ENCODE measurements around the gene S100P. TPM values are rescaled to one million over a fixed set of nuclear protein-coding genes. Genes with fewer than 3 reads are reported as not detected.

Gene S100P
- total RNA-seq, 4 donors from 2014 or later = 1.2 TPM; not detected in 3

DNA sequence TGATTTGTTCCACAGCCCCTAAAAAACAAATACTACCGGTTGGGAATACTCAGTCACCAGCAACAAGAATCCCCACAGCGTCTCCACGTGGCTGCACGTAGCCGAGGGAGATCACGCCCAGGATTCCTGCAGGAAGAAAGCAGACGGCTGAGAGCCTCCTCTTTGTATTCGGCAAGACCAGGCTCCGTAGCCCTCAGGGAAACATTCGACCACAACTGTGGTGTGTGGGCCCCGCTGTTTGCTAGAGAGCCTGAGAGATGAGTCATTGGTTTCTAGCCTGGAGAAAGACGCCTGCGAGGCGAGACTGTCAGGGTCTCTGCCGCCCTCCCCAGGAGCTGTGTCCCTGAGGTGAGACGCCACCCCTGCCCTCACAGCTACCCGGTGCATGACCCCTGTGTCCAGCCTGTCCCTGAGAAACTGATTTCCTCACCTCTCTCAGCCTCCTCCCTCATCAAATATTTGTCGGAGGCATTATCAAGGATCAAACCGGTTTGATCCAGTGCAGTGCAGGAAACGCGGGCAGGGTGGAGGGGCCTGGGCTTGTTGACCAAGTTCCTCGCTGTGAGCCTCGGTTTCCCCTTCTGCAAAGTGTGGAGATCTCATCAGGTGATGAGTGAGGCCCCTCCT, 4.7 kb upstream of the S100P start:
- no peak overlapping the region for H3K4me3 ChIP-seq
- no peaks in the 10 kb centered on the region for H3K27me3 ChIP-seq
- H3K36me3 ChIP-seq = no peaks in the 10 kb centered on the region
- no peak for DNase-seq
- in situ Hi-C loops (cut with MboI; ENCODE audit: low sequenced_read_pairs in 4 of 4) = no loop called here
- intact Hi-C loops (cut with DNase I; ENCODE audit: low total_unique reads) = no loop called here
- no peak overlapping the region for H3K27ac ChIP-seq
- H3K9me3 ChIP-seq = no peaks in the 10 kb centered on the region
- ATAC-seq = no peak
- TF ChIP-seq, protein P1, sequence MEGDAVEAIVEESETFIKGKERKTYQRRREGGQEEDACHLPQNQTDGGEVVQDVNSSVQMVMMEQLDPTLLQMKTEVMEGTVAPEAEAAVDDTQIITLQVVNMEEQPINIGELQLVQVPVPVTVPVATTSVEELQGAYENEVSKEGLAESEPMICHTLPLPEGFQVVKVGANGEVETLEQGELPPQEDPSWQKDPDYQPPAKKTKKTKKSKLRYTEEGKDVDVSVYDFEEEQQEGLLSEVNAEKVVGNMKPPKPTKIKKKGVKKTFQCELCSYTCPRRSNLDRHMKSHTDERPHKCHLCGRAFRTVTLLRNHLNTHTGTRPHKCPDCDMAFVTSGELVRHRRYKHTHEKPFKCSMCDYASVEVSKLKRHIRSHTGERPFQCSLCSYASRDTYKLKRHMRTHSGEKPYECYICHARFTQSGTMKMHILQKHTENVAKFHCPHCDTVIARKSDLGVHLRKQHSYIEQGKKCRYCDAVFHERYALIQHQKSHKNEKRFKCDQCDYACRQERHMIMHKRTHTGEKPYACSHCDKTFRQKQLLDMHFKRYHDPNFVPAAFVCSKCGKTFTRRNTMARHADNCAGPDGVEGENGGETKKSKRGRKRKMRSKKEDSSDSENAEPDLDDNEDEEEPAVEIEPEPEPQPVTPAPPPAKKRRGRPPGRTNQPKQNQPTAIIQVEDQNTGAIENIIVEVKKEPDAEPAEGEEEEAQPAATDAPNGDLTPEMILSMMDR (IDR thresholded peaks at IDR 0.05 in 4 of 5, conservative IDR thresholded peaks at IDR 0.05 in 1 of 5) = no peak
- no peak for TF ChIP-seq POLR2A (IDR thresholded peaks at IDR 0.05)
- H3K4me1 ChIP-seq = no peaks in the 10 kb centered on the region

DNA sequence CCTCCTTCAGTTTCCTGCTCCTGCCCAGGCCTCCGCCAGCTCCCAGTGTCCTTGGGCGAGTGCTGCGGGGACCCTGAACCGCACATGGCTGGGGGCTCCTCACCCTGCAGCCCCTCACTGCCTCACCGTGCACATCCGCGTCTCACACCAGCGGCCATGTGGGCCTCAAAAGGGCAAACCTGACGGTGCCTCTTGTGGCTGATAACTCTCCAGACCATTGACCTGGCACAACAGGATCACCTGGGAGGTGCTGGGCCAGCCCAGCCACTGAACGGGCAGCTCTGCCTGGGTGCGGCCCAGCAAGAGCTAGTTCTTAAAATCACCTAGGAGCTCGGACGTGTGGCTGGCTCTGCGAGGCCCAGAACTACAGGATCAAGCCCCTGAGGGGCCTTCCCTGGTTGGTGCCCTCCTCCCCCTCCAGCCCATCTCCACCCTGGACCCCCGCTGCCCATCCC, 4.1 kb upstream of the S100P start:
- Histone ChIP-seq H3K27ac (no peak overlapping the region), H3K27me3 (no peaks in the 10 kb centered on the region), H3K9me3 (no peaks in the 10 kb centered on the region), H3K36me3 (no peaks in the 10 kb centered on the region), H3K4me3 (no peak overlapping the region), H3K4me1 (no peaks in the 10 kb centered on the region)
- in situ Hi-C loops (cut with MboI; ENCODE audit: low sequenced_read_pairs in 4 of 4) (no loop called here), intact Hi-C loops (cut with DNase I; ENCODE audit: low total_unique reads) (no loop called here)
- ATAC-seq (no peak), DNase-seq (no peak)
- TF ChIP-seq POLR2A (IDR thresholded peaks at IDR 0.05) = no peak
- TF ChIP-seq, protein P1 (IDR thresholded peaks at IDR 0.05 in 4 of 5, conservative IDR thresholded peaks at IDR 0.05 in 1 of 5) = no peak

DNA sequence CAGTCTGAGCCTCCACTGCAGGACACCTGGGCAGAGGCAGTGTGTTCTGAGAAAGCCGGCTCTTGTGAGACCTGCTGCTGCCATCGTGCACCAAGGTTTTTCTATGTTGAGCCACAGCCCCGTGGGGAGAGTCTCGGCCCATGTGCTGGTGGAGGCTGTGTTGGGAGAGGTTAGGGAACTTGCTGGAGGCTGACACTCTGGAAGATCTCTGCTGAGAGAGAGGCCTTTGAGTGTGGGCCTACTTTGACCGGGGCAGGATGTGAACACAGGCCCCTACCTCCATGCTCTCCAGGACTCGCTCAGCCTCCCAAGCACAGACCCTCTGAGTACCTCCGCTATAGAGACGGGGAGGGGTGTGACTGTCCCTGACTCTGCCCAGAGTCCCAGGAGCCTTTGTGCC, 1.3 kb upstream of the S100P start:
- no peaks in the 10 kb centered on the region for H3K27me3 ChIP-seq
- H3K4me1 ChIP-seq = peaks cover 0 to 7% of the 10 kb centered on the region in 2 donors
- no peak for DNase-seq
- TF ChIP-seq POLR2A (IDR thresholded peaks at IDR 0.05) = no peak
- TF ChIP-seq, protein P1 (IDR thresholded peaks at IDR 0.05 in 4 of 5, conservative IDR thresholded peaks at IDR 0.05 in 1 of 5) = no peak
- H3K9me3 ChIP-seq = no peaks in the 10 kb centered on the region
- no peak overlapping the region for H3K27ac ChIP-seq
- no peak overlapping the region for H3K4me3 ChIP-seq
- intact Hi-C loops (cut with DNase I; ENCODE audit: low total_unique reads) (no loop called here), in situ Hi-C loops (cut with MboI; ENCODE audit: low sequenced_read_pairs in 4 of 4) (no loop called here)
- no peaks in the 10 kb centered on the region for H3K36me3 ChIP-seq
- ATAC-seq = no peak

DNA sequence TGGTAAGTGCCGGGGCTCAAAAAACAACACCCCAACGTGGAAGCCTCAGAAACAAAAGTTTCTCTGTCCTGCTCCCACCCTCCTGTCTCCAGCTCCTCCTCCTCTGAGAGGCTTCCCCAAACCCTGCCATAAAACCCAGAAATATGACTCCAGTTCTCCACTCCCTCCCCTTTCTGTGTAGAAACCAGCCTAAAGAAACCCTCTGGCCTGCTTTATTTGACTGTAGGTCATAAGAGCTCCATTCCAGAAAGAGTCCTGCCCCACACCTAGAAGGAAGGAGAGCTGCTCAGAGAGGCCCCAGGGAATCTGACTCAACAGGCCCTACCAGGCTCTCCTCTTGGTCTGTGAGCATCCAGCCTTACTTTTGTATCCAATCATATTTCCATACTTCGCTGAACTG, 872 bp upstream of the S100P start:
- no peaks in the 10 kb centered on the region for H3K27me3 ChIP-seq
- in situ Hi-C loops (cut with MboI; ENCODE audit: low sequenced_read_pairs in 4 of 4) (no loop called here), intact Hi-C loops (cut with DNase I; ENCODE audit: low total_unique reads) (no loop called here)
- no peak for DNase-seq
- no peak for ATAC-seq
- H3K36me3 ChIP-seq = no peaks in the 10 kb centered on the region
- peaks cover 0 to 7% of the 10 kb centered on the region in 2 donors for H3K4me1 ChIP-seq
- H3K27ac ChIP-seq = no peak overlapping the region
- TF ChIP-seq POLR2A (IDR thresholded peaks at IDR 0.05) = no peak
- TF ChIP-seq, protein P1 (IDR thresholded peaks at IDR 0.05 in 4 of 5, conservative IDR thresholded peaks at IDR 0.05 in 1 of 5) = no peak
- no peak overlapping the region for H3K4me3 ChIP-seq
- no peaks in the 10 kb centered on the region for H3K9me3 ChIP-seq

Data from gastrocnemius medialis (tissue), 4 donors.